Stimulated activated CD8-positive, alpha-beta memory T cell treated with anti-CD3 and anti-CD28 coated beads, Interleukin-15, amount 100 ng/mL, for 48 hours (primary cell): ENCODE results near the gene IGFBP2.

Experiments used
- DNase-seq, 2 donors: peaks; one replicate each; pipeline ENCODE4 v3.0.0-alpha.2; 2020; ENCODE audit warnings: low read depth in 2 of 2

The IGFBP2 gene

GRCh38 chr2:216636551-216637450 is 3.6 kb downstream of the IGFBP2 start:
- no peak for DNase-seq

GRCh38 chr2:216637472-216637871 is 4.3 kb downstream of the IGFBP2 start:
- no peak for DNase-seq

GRCh38 chr2:216643986-216644659 is 10.9 kb downstream of the IGFBP2 start:
- DNase-seq: no peak

- DNase-seq: no peak
Observed at GRCh38 chr2:216644842-216645635, 11.8 kb downstream of the IGFBP2 start.

GRCh38 chr2:216645636-216645950 is 12.4 kb downstream of the IGFBP2 start:
- no peak for DNase-seq

GRCh38 chr2:216646116-216646515 is 12.9 kb downstream of the IGFBP2 start:
- no peak for DNase-seq

- no peak for DNase-seq
Observed at GRCh38 chr2:216648105-216648504, 14.9 kb downstream of the IGFBP2 start.

DNA sequence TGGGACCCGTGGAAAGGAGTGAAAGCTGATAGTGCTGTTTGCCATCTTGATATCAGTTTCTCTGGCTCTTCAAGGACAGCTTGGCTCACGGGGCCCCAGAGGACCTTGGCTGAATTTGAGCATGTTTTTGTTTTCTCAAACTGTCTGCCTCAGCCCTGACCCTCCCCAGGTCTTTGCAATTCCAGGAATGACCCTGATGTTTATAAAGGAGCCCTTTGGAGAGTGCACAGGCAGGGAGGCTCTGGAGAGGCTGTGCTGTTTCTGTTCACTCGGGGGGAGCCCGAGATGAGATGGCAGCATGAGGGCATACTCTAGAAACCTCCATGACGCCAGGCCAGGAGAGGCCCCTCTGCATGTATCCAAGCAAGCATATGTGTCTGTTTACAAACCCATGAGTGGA is 16.4 kb downstream of the IGFBP2 start:
- no peak for DNase-seq

DNA sequence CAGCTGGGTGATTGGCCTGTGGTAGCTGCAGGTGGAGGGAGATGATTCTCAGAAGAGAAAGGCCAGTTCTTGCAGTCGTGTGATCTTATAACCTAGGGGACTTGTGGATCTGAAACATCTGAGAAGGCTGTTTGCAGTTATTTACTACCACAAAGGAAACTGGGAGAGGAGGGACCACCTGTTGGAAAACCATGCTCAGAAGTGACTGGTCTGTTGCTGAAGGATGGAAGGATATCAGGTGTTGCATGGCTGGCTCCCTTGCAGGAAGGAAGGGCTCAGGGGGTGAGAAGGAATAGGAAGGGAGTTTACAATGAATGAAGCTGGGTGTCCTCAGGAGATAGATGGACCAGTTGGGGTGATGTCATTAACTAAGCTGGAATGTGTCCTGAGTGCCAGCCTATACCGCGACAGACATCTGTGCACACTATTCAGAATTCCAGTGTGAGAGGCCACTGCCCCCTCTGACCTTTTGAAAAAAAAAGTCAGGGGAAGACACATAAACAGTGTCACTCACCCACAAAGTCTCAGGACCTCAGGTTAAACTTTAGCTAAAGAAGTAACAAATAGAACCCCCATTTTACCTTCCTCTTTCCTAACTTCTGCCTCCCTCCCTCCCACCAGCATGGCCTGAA is 17.5 kb downstream of the IGFBP2 start:
- DNase-seq: no peak

DNA sequence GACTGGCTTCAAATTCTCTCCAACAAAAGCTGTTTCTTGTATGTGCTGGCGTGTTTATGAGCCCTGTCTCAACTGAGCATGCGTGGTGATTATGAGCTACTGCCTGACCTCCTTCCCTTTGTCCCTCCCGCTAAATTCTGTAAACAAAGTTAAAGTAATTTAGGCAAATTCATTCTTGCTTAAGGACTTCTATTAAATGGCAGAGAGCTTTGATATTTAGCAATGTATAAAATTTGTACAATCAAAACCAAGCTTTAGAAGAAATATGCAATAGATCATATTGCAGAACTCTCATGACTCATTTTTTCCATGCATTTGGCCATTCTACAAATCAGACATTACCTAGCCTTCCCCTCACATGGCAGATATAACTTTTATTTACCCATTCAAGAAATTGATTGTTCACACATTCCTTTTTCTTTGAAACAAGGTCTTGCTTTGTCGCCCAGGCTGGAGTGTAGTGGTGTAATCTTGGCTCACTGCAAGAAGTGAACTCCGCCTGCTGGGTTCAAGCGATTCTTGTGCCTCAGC is 18.2 kb downstream of the IGFBP2 start:
- DNase-seq: no peak

DNA sequence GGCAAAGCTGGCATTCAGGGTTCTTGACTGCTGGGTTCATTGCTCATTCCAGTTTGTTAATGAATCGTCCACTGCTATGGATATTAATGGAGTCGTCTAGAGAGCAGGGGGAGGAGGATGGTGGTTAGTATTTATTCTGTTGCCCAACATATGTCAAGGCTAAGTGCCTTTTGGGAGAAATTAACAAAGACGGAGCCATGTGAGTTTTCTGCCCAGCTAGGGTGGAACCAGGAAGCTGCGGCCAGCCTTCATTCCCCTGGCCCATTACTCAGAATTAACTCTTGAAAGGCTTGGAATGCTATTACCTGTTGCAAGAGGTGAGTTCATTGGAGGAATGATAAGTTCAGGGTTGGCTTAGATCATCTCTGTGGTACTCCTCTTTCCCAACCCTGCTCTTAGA is 19.3 kb downstream of the IGFBP2 start:
- DNase-seq: no peak

- DNase-seq: no peak
Observed at GRCh38 chr2:216653093-216653799, 20.0 kb downstream of the IGFBP2 start.

- no peak for DNase-seq
Observed at GRCh38 chr2:216653931-216654365, 20.7 kb downstream of the IGFBP2 start.

GRCh38 chr2:216654528-216655052 is 21.4 kb downstream of the IGFBP2 start:
- DNase-seq: no peak

DNA sequence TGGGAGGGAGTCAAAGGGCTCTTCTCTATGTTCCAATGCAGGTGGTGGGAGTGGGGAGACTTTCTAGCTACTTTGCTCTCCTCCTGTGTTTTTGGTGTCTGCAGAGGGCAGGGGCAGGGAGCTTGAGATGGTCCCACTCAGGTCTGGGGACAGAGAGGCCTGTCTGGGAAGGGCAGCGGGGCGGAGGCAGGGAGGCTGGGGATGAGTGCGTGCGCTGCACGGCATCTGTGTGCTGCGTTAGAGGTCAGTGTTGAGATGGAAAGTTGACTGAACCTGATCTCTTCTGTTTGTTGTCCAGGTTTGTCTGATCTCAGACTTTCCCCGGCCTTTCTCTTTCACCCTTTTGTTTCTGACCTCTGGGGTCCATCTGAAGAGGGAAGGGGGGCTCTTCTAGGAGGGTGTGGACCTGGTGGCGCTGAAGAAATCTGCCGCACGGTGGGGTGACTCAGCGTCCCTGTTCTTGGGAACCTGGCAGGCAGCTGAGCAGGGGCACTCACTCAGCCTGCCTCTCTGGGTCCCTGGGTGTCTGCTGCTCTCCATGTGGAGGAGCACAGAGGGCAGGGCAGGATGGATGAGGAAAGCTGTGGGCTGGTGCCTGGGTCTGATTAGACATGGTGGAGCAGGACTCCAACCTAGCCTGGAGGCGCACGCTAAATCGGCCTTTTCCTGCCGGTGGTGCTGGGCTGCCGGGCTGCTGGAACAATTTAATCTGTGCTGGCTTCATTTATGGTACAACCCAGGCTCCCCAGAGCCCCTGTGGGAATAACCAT is 24.1 kb downstream of the IGFBP2 start:
- DNase-seq: no peak

DNA sequence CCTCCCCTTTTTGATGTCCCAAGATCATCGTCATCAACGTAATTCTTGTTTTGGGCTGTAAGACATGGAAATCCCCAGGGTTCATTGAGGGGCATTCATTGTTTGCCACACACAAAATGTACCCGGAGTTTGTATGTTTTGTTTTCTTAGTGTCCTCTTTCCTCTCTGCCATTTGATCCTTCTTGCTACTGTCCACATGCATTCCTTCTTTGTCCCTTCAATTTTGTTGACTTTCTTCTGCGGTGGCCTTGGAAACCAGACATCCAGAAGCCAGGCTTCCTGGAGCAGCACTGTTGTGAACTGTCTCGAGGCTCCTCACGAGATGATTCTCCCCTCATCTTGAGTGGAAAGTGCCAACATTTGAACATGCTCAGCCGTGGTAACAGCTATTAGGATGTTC is 24.8 kb downstream of the IGFBP2 start:
- DNase-seq: no peak

- DNase-seq: no peak
Observed at GRCh38 chr2:216658757-216659156, 25.5 kb downstream of the IGFBP2 start.

- DNase-seq: no peak
Observed at GRCh38 chr2:216659276-216659675, 26.1 kb downstream of the IGFBP2 start.

DNA sequence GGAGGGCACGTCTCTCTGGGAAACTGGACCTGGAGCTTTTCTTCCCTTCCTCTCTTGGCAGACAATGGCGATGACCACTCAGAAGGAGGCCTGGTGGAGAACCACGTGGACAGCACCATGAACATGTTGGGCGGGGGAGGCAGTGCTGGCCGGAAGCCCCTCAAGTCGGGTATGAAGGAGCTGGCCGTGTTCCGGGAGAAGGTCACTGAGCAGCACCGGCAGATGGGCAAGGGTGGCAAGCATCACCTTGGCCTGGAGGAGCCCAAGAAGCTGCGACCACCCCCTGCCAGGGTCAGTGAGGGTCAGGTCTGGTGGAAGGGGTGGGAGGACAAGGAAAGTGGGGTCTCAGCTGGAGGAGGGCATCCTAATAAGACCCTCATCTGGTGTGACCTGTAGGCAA is 27.3 kb downstream of the IGFBP2 start:
- DNase-seq: no peak

- DNase-seq: no peak
Observed at GRCh38 chr2:216661051-216661450, 27.8 kb downstream of the IGFBP2 start.
